ENCODE data around the gene SMCO1.

Gene SMCO1

DNA sequence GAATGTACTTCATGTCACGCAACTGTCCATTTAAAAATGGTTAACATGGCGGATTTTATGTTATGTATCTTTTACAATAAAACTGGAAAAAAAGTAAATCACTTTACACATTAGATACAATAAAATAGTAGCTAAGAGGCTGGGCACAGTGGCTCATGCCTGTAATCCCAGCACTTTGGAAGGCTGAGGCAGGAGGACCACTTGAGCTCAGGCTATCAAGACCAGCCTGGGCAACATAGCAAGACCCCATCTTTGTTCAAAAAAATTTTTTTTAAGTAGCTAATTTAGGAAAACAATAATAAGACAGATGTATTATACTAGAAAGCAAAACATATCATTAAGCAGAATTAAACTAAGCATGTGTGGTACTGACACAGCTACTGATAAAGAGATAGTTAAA, 23.1 kb downstream of the SMCO1 start:
- POLR2A ChIA-PET = no interaction called here
- TF ChIP-seq ZNF610 (tag by site-specific recombination; IDR thresholded peaks at IDR 0.05; ENCODE audit: borderline replicate concordance) (no peak), ZNF121 (tag by site-specific recombination; IDR thresholded peaks at IDR 0.05) (peak; percentile 79), ZNF239 (tag by site-specific recombination; IDR thresholded peaks at IDR 0.05) (no peak), ZNF670 (tag by site-specific recombination; IDR thresholded peaks at IDR 0.05; ENCODE audit: low read depth) (no peak)
- no peaks in the 10 kb centered on the region for H3K4me1 ChIP-seq (ENCODE audit: control insufficient read depth, insufficient read depth, low read length)
- no peaks in the 10 kb centered on the region for H3K9me3 ChIP-seq (ENCODE audit: control insufficient read depth, insufficient read depth, low read depth, low read length)
- peaks cover 0 to 5% of the 10 kb centered on the region in 2 experiments; a peak in 1 of 3 replicates for H3K36me3 ChIP-seq (ENCODE audit: control insufficient read depth in 2 of 2, insufficient read depth in 1 of 2, low read length in 2 of 2)
- CTCF ChIA-PET = interaction anchor here (1.1 kb wide), 1 partner anchor 11 kb away, joined by 5 read pairs; no protein-coding TSS in a partner anchor
- no peak overlapping the region for H3K27ac ChIP-seq (ENCODE audit: extremely low read depth, low read depth, low read length)
- no peak overlapping the region for H3K4me3 ChIP-seq (ENCODE audit: low read depth, low read length)

DNA sequence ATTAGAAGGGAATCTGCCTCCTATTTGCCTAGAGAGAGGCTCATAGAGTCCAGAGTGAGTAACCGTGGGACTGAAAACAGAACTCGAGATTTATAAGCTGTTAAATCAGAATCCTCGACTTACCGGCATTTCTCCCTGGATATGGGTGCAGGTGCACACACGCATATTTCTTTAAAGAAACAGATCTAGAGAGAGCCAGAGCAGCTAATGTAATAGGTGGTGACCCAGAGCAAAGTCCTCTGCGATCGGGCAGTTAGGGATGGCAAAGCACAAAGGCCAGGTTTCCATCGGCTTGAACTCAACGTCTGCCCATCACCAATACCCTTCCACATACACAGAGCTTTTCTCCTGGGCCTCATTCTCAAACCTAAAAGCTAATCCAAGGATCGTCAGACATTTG, 25.4 kb downstream of the SMCO1 start:
- ChIA-PET POLR2A (no interaction called here), CTCF (interaction anchor here (0.6 kb wide), 1 partner anchor 12 kb away, joined by 3 read pairs; no protein-coding TSS in a partner anchor)
- Histone ChIP-seq H3K4me3 (ENCODE audit: low read depth, low read length) (no peak overlapping the region), H3K27ac (ENCODE audit: extremely low read depth, low read depth, low read length) (no peak overlapping the region), H3K36me3 (ENCODE audit: control insufficient read depth in 2 of 2, insufficient read depth in 1 of 2, low read length in 2 of 2) (peaks cover 5 to 26% of the 10 kb centered on the region in 2 experiments), H3K4me1 (ENCODE audit: control insufficient read depth, insufficient read depth, low read length) (no peaks in the 10 kb centered on the region), H3K9me3 (ENCODE audit: control insufficient read depth, insufficient read depth, low read depth, low read length) (no peaks in the 10 kb centered on the region)
- TF ChIP-seq, protein P1, sequence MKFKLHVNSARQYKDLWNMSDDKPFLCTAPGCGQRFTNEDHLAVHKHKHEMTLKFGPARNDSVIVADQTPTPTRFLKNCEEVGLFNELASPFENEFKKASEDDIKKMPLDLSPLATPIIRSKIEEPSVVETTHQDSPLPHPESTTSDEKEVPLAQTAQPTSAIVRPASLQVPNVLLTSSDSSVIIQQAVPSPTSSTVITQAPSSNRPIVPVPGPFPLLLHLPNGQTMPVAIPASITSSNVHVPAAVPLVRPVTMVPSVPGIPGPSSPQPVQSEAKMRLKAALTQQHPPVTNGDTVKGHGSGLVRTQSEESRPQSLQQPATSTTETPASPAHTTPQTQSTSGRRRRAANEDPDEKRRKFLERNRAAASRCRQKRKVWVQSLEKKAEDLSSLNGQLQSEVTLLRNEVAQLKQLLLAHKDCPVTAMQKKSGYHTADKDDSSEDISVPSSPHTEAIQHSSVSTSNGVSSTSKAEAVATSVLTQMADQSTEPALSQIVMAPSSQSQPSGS (tag by site-specific recombination; IDR thresholded peaks at IDR 0.05; ENCODE audit: low read depth) = no peak
- TF ChIP-seq ZNF777 (tag by site-specific recombination; IDR thresholded peaks at IDR 0.05; ENCODE audit: borderline replicate concordance) = no peak
- TF ChIP-seq ZNF768 (tag by site-specific recombination; IDR thresholded peaks at IDR 0.05) = no peak
- no peak for TF ChIP-seq ZNF776 (tag by site-specific recombination; IDR thresholded peaks at IDR 0.05; ENCODE audit: borderline replicate concordance)
- TF ChIP-seq ZNF223 (tag by site-specific recombination; IDR thresholded peaks at IDR 0.05) = no peak
- TF ChIP-seq ZNF10 (tag by site-specific recombination; IDR thresholded peaks at IDR 0.05) = no peak
- TF ChIP-seq ZNF664 (tag by site-specific recombination; IDR thresholded peaks at IDR 0.05) = no peak
- TF ChIP-seq KLF9 (tag by site-specific recombination; IDR thresholded peaks at IDR 0.05; ENCODE audit: low read depth) = no peak

DNA sequence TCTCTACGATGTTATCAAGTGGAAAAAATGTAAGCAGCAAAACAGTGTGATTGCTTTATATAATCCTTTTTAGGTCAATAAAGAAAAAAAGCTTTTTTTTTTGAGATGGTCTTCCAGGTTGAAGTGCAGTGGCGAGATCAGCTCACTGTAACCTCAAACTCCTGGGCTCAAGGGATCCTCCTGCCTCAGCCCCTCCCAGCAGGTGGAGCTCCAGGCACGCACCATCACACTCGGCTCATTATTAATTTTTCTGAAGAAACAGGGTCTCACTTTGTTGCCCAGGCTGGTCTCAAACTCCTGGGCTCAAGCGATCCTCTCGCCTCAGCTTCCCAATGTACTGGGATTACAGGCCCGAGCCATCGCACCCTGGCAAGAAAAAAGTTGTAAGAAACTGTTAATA, 28.9 kb downstream of the SMCO1 start:
- ChIA-PET CTCF (interaction anchor here (0.6 to 1.3 kb wide), 3 partner anchors 13 to 43 kb away, joined by 3 read pairs; no protein-coding TSS in a partner anchor), POLR2A (no interaction called here)
- Histone ChIP-seq H3K4me1 (ENCODE audit: control insufficient read depth, insufficient read depth, low read length) (no peaks in the 10 kb centered on the region), H3K36me3 (ENCODE audit: control insufficient read depth in 2 of 2, insufficient read depth in 1 of 2, low read length in 2 of 2) (peaks cover 18 to 54% of the 10 kb centered on the region in 2 experiments), H3K27ac (ENCODE audit: extremely low read depth, low read depth, low read length) (no peak overlapping the region), H3K9me3 (ENCODE audit: control insufficient read depth, insufficient read depth, low read depth, low read length) (no peaks in the 10 kb centered on the region), H3K4me3 (ENCODE audit: low read depth, low read length) (no peak overlapping the region)
- TF ChIP-seq, protein P2, sequence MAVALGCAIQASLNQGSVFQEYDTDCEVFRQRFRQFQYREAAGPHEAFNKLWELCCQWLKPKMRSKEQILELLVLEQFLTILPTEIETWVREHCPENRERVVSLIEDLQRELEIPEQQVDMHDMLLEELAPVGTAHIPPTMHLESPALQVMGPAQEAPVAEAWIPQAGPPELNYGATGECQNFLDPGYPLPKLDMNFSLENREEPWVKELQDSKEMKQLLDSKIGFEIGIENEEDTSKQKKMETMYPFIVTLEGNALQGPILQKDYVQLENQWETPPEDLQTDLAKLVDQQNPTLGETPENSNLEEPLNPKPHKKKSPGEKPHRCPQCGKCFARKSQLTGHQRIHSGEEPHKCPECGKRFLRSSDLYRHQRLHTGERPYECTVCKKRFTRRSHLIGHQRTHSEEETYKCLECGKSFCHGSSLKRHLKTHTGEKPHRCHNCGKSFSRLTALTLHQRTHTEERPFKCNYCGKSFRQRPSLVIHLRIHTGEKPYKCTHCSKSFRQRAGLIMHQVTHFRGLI (tag by site-specific recombination; IDR thresholded peaks at IDR 0.05) = no peak
- TF ChIP-seq ZNF654 (tag by site-specific recombination; IDR thresholded peaks at IDR 0.05; ENCODE audit: low read depth) (peak; percentile 12; the same call in 1 of the 2 replicates), ZNF473 (tag by site-specific recombination; IDR thresholded peaks at IDR 0.05) (no peak)

DNA sequence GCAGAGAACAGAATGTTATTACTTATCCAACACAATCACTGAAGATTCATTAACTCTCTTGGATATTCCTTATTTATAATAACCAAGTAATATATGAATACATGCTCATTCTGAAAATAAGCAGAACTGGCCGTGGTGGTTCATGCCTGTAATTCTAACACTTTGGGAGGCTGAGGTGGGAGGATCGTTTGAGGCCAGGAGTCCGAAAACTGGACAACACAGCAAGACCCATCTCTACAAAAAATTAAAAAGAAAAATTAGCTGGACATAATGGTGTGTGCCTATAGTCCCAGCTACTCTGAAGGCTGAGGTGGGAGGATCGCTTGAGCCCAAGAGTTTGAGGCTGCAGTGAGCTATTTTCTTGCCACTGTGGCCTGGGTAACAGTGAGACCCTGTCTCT, 37.5 kb downstream of the SMCO1 start:
- no peaks in the 10 kb centered on the region for H3K4me1 ChIP-seq (ENCODE audit: control insufficient read depth, insufficient read depth, low read length)
- H3K9me3 ChIP-seq (ENCODE audit: control insufficient read depth, insufficient read depth, low read depth, low read length) = no peaks in the 10 kb centered on the region
- H3K27ac ChIP-seq (ENCODE audit: extremely low read depth, low read depth, low read length) = no peak overlapping the region
- CTCF ChIA-PET = interaction anchor here (0.6 kb wide), 1 partner anchor 12 kb away, joined by 3 read pairs; no protein-coding TSS in a partner anchor
- peak; percentile 76; the same call in 1 of the 2 replicates for TF ChIP-seq ZNF121 (tag by site-specific recombination; IDR thresholded peaks at IDR 0.05)
- TF ChIP-seq, protein P3, sequence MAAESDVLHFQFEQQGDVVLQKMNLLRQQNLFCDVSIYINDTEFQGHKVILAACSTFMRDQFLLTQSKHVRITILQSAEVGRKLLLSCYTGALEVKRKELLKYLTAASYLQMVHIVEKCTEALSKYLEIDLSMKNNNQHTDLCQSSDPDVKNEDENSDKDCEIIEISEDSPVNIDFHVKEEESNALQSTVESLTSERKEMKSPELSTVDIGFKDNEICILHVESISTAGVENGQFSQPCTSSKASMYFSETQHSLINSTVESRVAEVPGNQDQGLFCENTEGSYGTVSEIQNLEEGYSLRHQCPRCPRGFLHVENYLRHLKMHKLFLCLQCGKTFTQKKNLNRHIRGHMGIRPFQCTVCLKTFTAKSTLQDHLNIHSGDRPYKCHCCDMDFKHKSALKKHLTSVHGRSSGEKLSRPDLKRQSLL (tag by site-specific recombination; IDR thresholded peaks at IDR 0.05) = no peak
- peaks cover 31 to 71% of the 10 kb centered on the region in 2 experiments for H3K36me3 ChIP-seq (ENCODE audit: control insufficient read depth in 2 of 2, insufficient read depth in 1 of 2, low read length in 2 of 2)
- POLR2A ChIA-PET = no interaction called here
- no peak overlapping the region for H3K4me3 ChIP-seq (ENCODE audit: low read depth, low read length)
